H1 (cell line): ENCODE measurements around the gene PRICKLE1. TPM values are rescaled to one million over a fixed set of nuclear protein-coding genes. Genes with fewer than 3 reads are reported as not detected.

Experiments
- CTCF ChIA-PET: fragments of 300-600 bp; sonication (Branson Sonifier 250); formaldehyde crosslinking; loops from one replicate; lab custom pipeline; 2021; ENCODE audit not compliant: partially characterized antibody; lab: Charles Lee
- POLR2A ChIA-PET: fragments of 300-600 bp; sonication (Branson Sonifier 250); formaldehyde crosslinking; loops from one replicate; lab custom pipeline; 2021; ENCODE audit warnings: inconsistent platforms; ENCODE audit not compliant: partially characterized antibody; lab: Charles Lee
- DNase-seq, 2 experiments: peaks; one replicate each; pipeline versions ENCODE4 v3.0.0 to v3.0.0-alpha.2; 2010 to 2022; ENCODE audit warnings: low spot score in 2 of 2, low read depth in 1 of 2, mixed read lengths in 1 of 2
- FAIRE-seq: peaks from 2 replicates; lab custom pipeline; 2011; peaks lifted over from hg19 to GRCh38; lab: Jason Lieb, UNC
- H2AFZ ChIP-seq: 2 replicates; pipeline ENCODE4 v1.8.1; 2012; ENCODE audit warnings: low read length, inconsistent platforms
- H2AK5ac ChIP-seq: 2 replicates; pipeline ENCODE4 v1.6.1; 2013; ENCODE audit warnings: low read depth, low read length
- H2BK120ac ChIP-seq: replicated peaks from 2 replicates; pipeline ENCODE3; 2013; ENCODE audit warnings: low read depth, low read length, inconsistent platforms
- H2BK12ac ChIP-seq: 2 replicates; pipeline ENCODE4 v1.6.1; 2013; ENCODE audit warnings: low read depth, low read length
- H2BK15ac ChIP-seq: 2 replicates; pipeline ENCODE4 v1.6.1; 2013; ENCODE audit warnings: low read length
- H2BK20ac ChIP-seq: 2 replicates; pipeline ENCODE4 v1.6.1; 2013; ENCODE audit warnings: low read length
- H2BK5ac ChIP-seq: 2 replicates; pipeline ENCODE4 v1.6.1; 2013; ENCODE audit warnings: low read depth, low read length
- H3K14ac ChIP-seq: 2 replicates; pipeline ENCODE4 v1.6.1; 2013; ENCODE audit warnings: inconsistent platforms; ENCODE audit not compliant: insufficient read length
- H3K18ac ChIP-seq: 2 replicates; pipeline ENCODE4 v1.6.1; 2013; ENCODE audit warnings: low read length; ENCODE audit errors: extremely low read depth
- H3K23ac ChIP-seq: 2 replicates; pipeline ENCODE4 v1.6.1; 2013; ENCODE audit warnings: inconsistent platforms; ENCODE audit not compliant: insufficient read length
- H3K23me2 ChIP-seq: 2 replicates; pipeline ENCODE4 v1.6.1; 2013; ENCODE audit warnings: low read depth, low read length
- H3K27ac ChIP-seq: 2 replicates; pipeline ENCODE4 v1.6.1; 2011; ENCODE audit warnings: low read depth, low read length, inconsistent platforms
- H3K27me3 ChIP-seq, 4 experiments: replicated peaks in 1 of 4; 1 replicate in 1 of 4; 2 replicates in 3 of 4; pipeline versions ENCODE4 v1.6.1 to v1.8.1; 2011 to 2013; ENCODE audit warnings: low read length in 3 of 4, mild to moderate bottlenecking in 3 of 4, inconsistent platforms in 2 of 4, mixed read lengths in 2 of 4, moderate library complexity in 1 of 4; ENCODE audit not compliant: control insufficient read depth in 3 of 4, insufficient read depth in 3 of 4; ENCODE audit errors: extremely low read depth in 1 of 4
- H3K36me3 ChIP-seq, 4 experiments: 2 replicates each; pipeline versions ENCODE4 v1.6.1 to v1.8.1; 2011 to 2013; ENCODE audit warnings: mild to moderate bottlenecking in 4 of 4, low read length in 3 of 4, moderate library complexity in 2 of 4, control low read depth in 1 of 4, inconsistent platforms in 1 of 4; ENCODE audit not compliant: insufficient read depth in 4 of 4, control insufficient read depth in 2 of 4
- H3K4ac ChIP-seq: replicated peaks from 2 replicates; pipeline ENCODE3; 2013; ENCODE audit warnings: low read length, low read depth, mixed read lengths, inconsistent platforms; ENCODE audit not compliant: insufficient read length
- H3K4me1 ChIP-seq, 4 experiments: replicated peaks in 1 of 4; 1 replicate in 1 of 4; 2 replicates in 3 of 4; pipeline versions ENCODE4 v1.6.1 to v1.8.1; 2011 to 2013; ENCODE audit warnings: low read length in 3 of 4, inconsistent platforms in 2 of 4, mixed read lengths in 1 of 4; ENCODE audit not compliant: insufficient read depth in 4 of 4, control insufficient read depth in 3 of 4
- H3K4me2 ChIP-seq, 2 experiments: 2 replicates each; pipeline versions ENCODE4 v1.6.1 to v1.8.1; 2011 to 2013; ENCODE audit warnings: low read depth in 2 of 2, low read length in 2 of 2, control low read depth in 1 of 2, inconsistent platforms in 1 of 2, mild to moderate bottlenecking in 1 of 2; ENCODE audit not compliant: insufficient read depth in 1 of 2
- H3K4me3 ChIP-seq, 4 experiments: fragments of 200-600, 300-600 bp in 1 of 4; sonication (generic), shearing (Covaris generic), sonication (Bioruptor Twin) in 1 of 4; 2 replicates each; pipeline versions ENCODE4 v1.5.1 to v1.8.1; 2011 to 2016; ENCODE audit warnings: low read length in 4 of 4, low read depth in 3 of 4, control low read depth in 2 of 4, inconsistent platforms in 2 of 4, mild to moderate bottlenecking in 2 of 4, mixed read lengths in 1 of 4, moderate library complexity in 1 of 4; ENCODE audit not compliant: insufficient read depth in 2 of 4; ENCODE audit errors: extremely low read depth in 1 of 4
- H3K56ac ChIP-seq: replicated peaks from 2 replicates; pipeline ENCODE3; 2013; ENCODE audit warnings: low read depth, mild to moderate bottlenecking, mixed read lengths, low read length, inconsistent platforms; ENCODE audit not compliant: insufficient read length
- H3K79me1 ChIP-seq: 2 replicates; pipeline ENCODE4 v1.6.1; 2013; ENCODE audit warnings: low read depth, low read length, control low read depth
- H3K79me2 ChIP-seq, 2 experiments: 2 replicates each; pipeline versions ENCODE4 v1.6.1 to v1.8.1; 2012 to 2013; ENCODE audit warnings: low read length in 2 of 2, mild to moderate bottlenecking in 2 of 2, inconsistent platforms in 1 of 2; ENCODE audit not compliant: insufficient read depth in 2 of 2, control insufficient read depth in 1 of 2
- H3K9ac ChIP-seq, 4 experiments: replicated peaks in 1 of 4; 1 replicate in 1 of 4; 2 replicates in 3 of 4; pipeline versions ENCODE4 v1.6.1 to v1.8.1; 2011 to 2013; ENCODE audit warnings: low read depth in 3 of 4, low read length in 3 of 4, control low read depth in 2 of 4, mild to moderate bottlenecking in 2 of 4, moderate library complexity in 2 of 4, inconsistent platforms in 1 of 4; ENCODE audit errors: extremely low read depth in 1 of 4
- H3K9me3 ChIP-seq, 2 experiments: 2 replicates each; pipeline versions ENCODE4 v1.6.1 to v1.8.1; 2012 to 2013; ENCODE audit warnings: mild to moderate bottlenecking in 2 of 2, moderate library complexity in 2 of 2, control low read depth in 1 of 2, inconsistent platforms in 1 of 2, low read depth in 1 of 2, low read length in 1 of 2, mixed read lengths in 1 of 2; ENCODE audit not compliant: insufficient read depth in 2 of 2
- H4K20me1 ChIP-seq, 2 experiments: replicated peaks in 1 of 2; 2 replicates each; pipeline versions ENCODE3 to v1.8.1; 2011 to 2013; ENCODE audit warnings: inconsistent platforms in 2 of 2, low read length in 2 of 2, mild to moderate bottlenecking in 1 of 2; ENCODE audit not compliant: insufficient read depth in 2 of 2, control insufficient read depth in 1 of 2
- H4K5ac ChIP-seq: 2 replicates; pipeline ENCODE4 v1.6.1; 2013; ENCODE audit warnings: low read length, low read depth, mixed read lengths, inconsistent platforms; ENCODE audit not compliant: insufficient read length
- H4K8ac ChIP-seq: 2 replicates; pipeline ENCODE4 v1.8.0; 2013; ENCODE audit warnings: mild to moderate bottlenecking, moderate library complexity, low read length, inconsistent platforms; ENCODE audit not compliant: insufficient read depth; ENCODE audit errors: extremely low read depth
- H4K91ac ChIP-seq: replicated peaks from 2 replicates; pipeline ENCODE3; 2013; ENCODE audit warnings: low read length, mixed read lengths, inconsistent platforms; ENCODE audit not compliant: insufficient read length
- BRCA1 ChIP-seq: IDR thresholded peaks from 2 replicates; pipeline ENCODE4 v1.6.1; 2012; ENCODE audit warnings: low read depth, low read length, improper control_type of control experiment
- EZH2 ChIP-seq: fragments of 200-600 bp; sonication (generic); IDR thresholded peaks from 2 replicates; pipeline ENCODE4 v1.7.1; 2012; ENCODE audit warnings: low read depth, mild to moderate bottlenecking, moderate library complexity, low read length, inconsistent platforms; ENCODE audit not compliant: severe bottlenecking
- HDAC6 ChIP-seq: IDR thresholded peaks from one replicate; pipeline ENCODE4 v1.7.1; 2012; ENCODE audit warnings: low read depth, mild to moderate bottlenecking, inconsistent platforms, low read length, moderate library complexity
- TBP ChIP-seq: IDR thresholded peaks from 2 replicates; pipeline ENCODE4 v1.6.1; 2011; ENCODE audit warnings: low read depth, low read length, improper control_type of control experiment
- WGBS, 2 experiments: shearing (Covaris generic) in 1 of 2; methylation state at CpG; one replicate each; pipeline versions ENCODE4 v1.1.6 to v1.1.7; 2013 to 2015; ENCODE audit warnings: low lambda C conversion rate in 2 of 2, mixed read lengths in 2 of 2, inconsistent platforms in 1 of 2, low coverage in 1 of 2, missing lambda C conversion rate in 1 of 2; ENCODE audit not compliant: insufficient replicate concordance in 2 of 2, insufficient coverage in 1 of 2, insufficient read length in 1 of 2; ENCODE audit errors: extremely low coverage in 1 of 2, missing lambda C conversion rate in 1 of 2; 5-methylcytosine and 5-hydroxymethylcytosine counted together
- polyA plus RNA-seq, 7 experiments: library from polyadenylated mRNA; depleted of rRNA in 3 of 7; stranded (reverse) in 5 of 7; unstranded in 2 of 7; fragments of >200 nt in 5 of 7; fragments of 200-250 nt in 2 of 7; gene quantifications; 1 replicate in 5 of 7; 2 replicates in 1 of 7; 4 replicates in 1 of 7; pipeline versions ENCODE4 v1.2.1 to v1.2.3, GENCODE V29; 2011 to 2013; ENCODE audit warnings: missing spikeins in 2 of 7, mixed read lengths in 2 of 7
- total RNA-seq: library from RNA; stranded (reverse); fragmentation: NEBNext Ultra II Directional; extraction: Animal tissue kit (Norgen Biotek cat#: 25700); gene quantifications from 2 replicates; pipeline ENCODE4 v1.2.1, GENCODE V29; 2021

Gene PRICKLE1
- total and polyA plus RNA-seq, 2 of the 8 experiments (the other 6 are each of a cell fraction or from before 2014, with no cell fraction given) = 14.0 to 22.4 TPM

- Histone ChIP-seq H3K4me2 (no peak overlapping the region), H3K14ac (no peak overlapping the region), H4K91ac (no peak overlapping the region), H4K8ac (no peak overlapping the region), H2BK5ac (no peak overlapping the region), H3K23ac (no peak overlapping the region), H2BK20ac (no peak overlapping the region), H3K9me3 (no peaks in the 10 kb centered on the region; a peak in 1 of 4 replicates), H2AK5ac (no peak overlapping the region), H4K20me1 (no peaks in the 10 kb centered on the region), H3K27ac (no peak overlapping the region), H3K36me3 (peaks cover 0 to 10% (median 0%) of the 10 kb centered on the region in 4 experiments; a peak in 2 of 8 replicates), H3K27me3 (no peaks in the 10 kb centered on the region), H3K18ac (no peak overlapping the region), H4K5ac (no peak overlapping the region), H3K4me1 (peaks cover 0 to 10% (median 3%) of the 10 kb centered on the region in 4 experiments; a peak in 3 of 7 replicates), H3K4ac (no peak overlapping the region), H2BK12ac (no peak overlapping the region), H3K79me1 (no peaks in the 10 kb centered on the region), H3K23me2 (no peaks in the 10 kb centered on the region), H2BK120ac (no peak overlapping the region), H3K9ac (no peak overlapping the region), H2BK15ac (no peak overlapping the region), H2AFZ (no peak overlapping the region), H3K56ac (no peak overlapping the region), H3K79me2 (no peaks in the 10 kb centered on the region), H3K4me3 (no peak overlapping the region)
- peak in 1 of 2 experiments; percentile 36 for DNase-seq
- ChIA-PET POLR2A (interaction anchor here (1.0 kb wide), 1 partner anchor 42 kb away, joined by 3 read pairs; no protein-coding TSS in a partner anchor), CTCF (no interaction called here)
- WGBS, 2 experiments = 94% methylated on average over 11 of the region's 11 CpGs; no CpG with 5 or more reads in 1 of the 2 experiments
- TF ChIP-seq EZH2 (no peak), TBP (no peak), HDAC6 (no peak), BRCA1 (no peak)
- no peak for FAIRE-seq
Observed at GRCh38 chr12:42440608-42441007, 148.9 kb downstream of the PRICKLE1 start.
